Sigmoid colon (tissue), 7 donors: ENCODE measurements around the gene WBP11. TPM values are rescaled to one million over a fixed set of nuclear protein-coding genes. Genes with fewer than 3 reads are reported as not detected.

Source experiments
- DNase-seq: peaks from one replicate; pipeline ENCODE4 v3.0.0-alpha.2; 2019
- H3K27ac ChIP-seq, 4 donors: fragments of 200-600 bp; sonication (generic); one replicate each; pipeline ENCODE4 v1.5.1; 2016 to 2019; ENCODE audit warnings: mild to moderate bottlenecking in 1 of 4
- H3K27me3 ChIP-seq, 3 donors: fragments of 200-600 bp; sonication (generic); one replicate each; pipeline ENCODE4 v1.5.1; 2019; ENCODE audit warnings: mild to moderate bottlenecking in 1 of 3
- H3K36me3 ChIP-seq, 4 donors: fragments of 200-600 bp; sonication (generic); one replicate each; pipeline ENCODE4 v1.5.1; 2016 to 2019
- H3K4me1 ChIP-seq, 4 donors: fragments of 200-600 bp; sonication (generic); one replicate each; pipeline ENCODE4 v1.5.1; 2017 to 2019
- H3K4me3 ChIP-seq, 4 donors: fragments of 200-600 bp; sonication (generic); one replicate each; pipeline ENCODE4 v1.5.1; 2017 to 2019; ENCODE audit warnings: mild to moderate bottlenecking in 2 of 4, moderate library complexity in 1 of 4
- H3K9me3 ChIP-seq, 4 donors: fragments of 200-600 bp in 3 of 4; sonication (generic) in 3 of 4; one replicate each; pipeline versions ENCODE4 v1.5.1 to v1.6.1; 2013 to 2019
- EP300 ChIP-seq, 4 donors: sonication (generic); formaldehyde crosslinking; IDR thresholded peaks; one replicate each; pipeline ENCODE4 v1.6.1; 2017; ENCODE audit warnings: antibody characterized with exemption in 4 of 4
- POLR2A ChIP-seq, 2 donors: fragments of 450-650 bp; IDR thresholded peaks; one replicate each; pipeline ENCODE4 v1.6.1; 2016; ENCODE audit warnings: antibody characterized with exemption in 2 of 2, mild to moderate bottlenecking in 2 of 2, moderate library complexity in 2 of 2
- POLR2AphosphoS5 ChIP-seq, 4 donors: sonication (generic); formaldehyde crosslinking; IDR thresholded peaks; one replicate each; pipeline ENCODE4 v1.6.1; 2017; ENCODE audit warnings: antibody characterized with exemption in 4 of 4
- WGBS, 2 donors: extraction: QIAGEN DNeasy Blood & Tissue Kit; methylation state at CpG; one replicate each; pipeline ENCODE4 v1.1.7; 2013; 5-methylcytosine and 5-hydroxymethylcytosine counted together
- intact Hi-C: fragments of 100-400 bp; cut with DNase I; formaldehyde crosslinking; loops from one replicate; pipeline ENCODE4 v1.15.1; 2023
- polyA plus RNA-seq, 3 donors: library from polyadenylated mRNA; stranded (reverse); fragments of 200-250 nt; gene quantifications; one replicate each; pipeline ENCODE4 v1.2.3, GENCODE V29; 2013
- total RNA-seq, 4 donors: library from RNA; depleted of rRNA; stranded (reverse); fragments of >200 nt; gene quantifications; one replicate each; pipeline ENCODE4 v1.1.0, GENCODE V29; 2016
- TF ChIP-seq, protein P1 (sequence below), 4 experiments: fragments of 450-650 bp in 3 of 4; fragments of 200-600 bp in 1 of 4; IDR thresholded peaks; one replicate each; pipeline ENCODE4 v1.5.1; 2016 to 2019; ENCODE audit warnings: antibody characterized with exemption in 4 of 4, mild to moderate bottlenecking in 3 of 4, moderate library complexity in 2 of 4
- donor health status: healthy with polysubstance abuse.
- donor health status: Bipolar disorder and iron deficiency.
- donor health status: healthy.

Gene WBP11
- total and polyA plus RNA-seq, 7 donors = 13.2 to 24.1 (median 16.6) TPM

DNA sequence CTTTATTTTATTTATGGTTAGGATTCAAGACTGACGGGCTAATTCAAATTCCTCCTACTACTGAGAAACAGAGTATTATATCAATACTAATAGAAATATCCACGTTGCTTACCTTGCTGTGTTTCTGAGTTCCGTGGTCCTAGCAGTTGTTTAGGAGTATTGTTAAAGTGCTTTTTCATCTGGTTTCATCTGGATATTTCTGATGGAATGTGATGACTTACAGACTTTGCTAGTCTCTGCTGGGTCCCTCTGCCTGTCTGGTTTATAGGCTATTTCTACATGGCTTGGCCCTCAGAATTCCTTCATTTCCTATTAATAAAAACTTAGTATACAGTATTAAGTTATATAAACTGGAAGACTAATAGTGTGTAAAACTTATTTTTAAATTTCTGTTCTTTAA lies 10.7 kb upstream of the WBP11 start, which contains the start of gene SMCO3:
TSS of gene SMCO3 (minus strand) at position 169 of the 400 bp plus-strand sequence. CDS start 7,502 bp downstream, outside the sequence.
- DNase-seq = no peak
- Histone ChIP-seq H3K27me3 (no peaks in the 10 kb centered on the region), H3K27ac (no peak within 1 kb of the TSS), H3K9me3 (no peaks in the 10 kb centered on the region), H3K4me1 (no peaks in the 10 kb centered on the region), H3K4me3 (peak within 1 kb of the TSS in 1 of 4 donors; percentile 8), H3K36me3 (no peaks in the 10 kb centered on the region)
- intact Hi-C loops = no loop called here
- TF ChIP-seq EP300 (IDR thresholded peaks at IDR 0.05) = no peak
- WGBS, 2 donors = 79 to 85% methylated on average over 3 of the region's 3 CpGs

DNA sequence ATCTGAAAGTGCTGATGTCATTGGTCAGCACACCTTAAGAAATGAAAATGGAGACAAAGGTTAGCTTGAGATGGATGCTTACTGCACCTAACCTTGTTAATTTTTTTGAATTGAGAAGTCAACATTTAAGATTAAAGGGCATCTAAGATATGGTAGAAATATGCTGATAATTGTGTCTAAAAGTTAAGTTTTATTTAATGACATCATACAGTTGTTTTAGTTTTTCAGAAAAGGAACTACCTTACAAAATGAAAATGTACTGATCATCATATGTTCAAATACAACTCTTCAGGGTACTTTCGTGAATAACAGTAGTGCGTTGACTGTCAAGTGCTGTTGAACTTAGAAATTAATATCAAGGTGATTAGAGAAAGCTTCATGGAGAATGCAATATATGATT lies 8.2 kb upstream of the WBP11 start:
- no peak overlapping the region for H3K27ac ChIP-seq

DNA sequence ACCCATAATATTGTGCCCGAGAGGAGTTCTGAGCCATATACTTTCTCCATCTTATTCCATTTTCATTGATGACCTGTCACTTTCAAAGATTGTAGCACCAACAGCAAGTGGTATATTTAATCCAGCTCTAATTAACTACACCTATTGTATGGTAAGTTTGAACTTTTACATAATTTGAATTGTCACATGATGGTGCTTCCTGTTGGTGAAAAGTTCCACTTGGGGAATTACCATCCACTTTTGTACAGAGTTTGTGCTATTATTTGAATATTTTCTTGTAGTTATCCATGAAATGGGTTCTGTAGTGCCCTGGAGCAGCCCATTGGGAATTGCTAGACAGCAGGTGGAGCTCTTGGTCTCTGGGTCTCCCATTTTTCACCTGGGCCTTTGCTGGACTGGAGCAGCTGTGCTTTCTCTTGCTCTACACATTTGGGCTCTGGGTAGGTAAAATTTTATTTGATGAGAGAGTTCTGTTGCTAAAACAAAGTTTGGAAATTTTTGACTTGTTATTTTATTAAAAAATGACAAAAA lies 7.7 kb upstream of the WBP11 start:
- no peaks in the 10 kb centered on the region for H3K4me1 ChIP-seq
- 94 to 95% methylated on average over 1 of the region's 1 CpG for WGBS, 2 donors

More for the DNA sequence above, 8.2 kb upstream of the WBP11 start:
- Histone ChIP-seq H3K4me1 (no peaks in the 10 kb centered on the region), H3K4me3 (no peak overlapping the region), H3K36me3 (no peaks in the 10 kb centered on the region), H3K9me3 (no peaks in the 10 kb centered on the region), H3K27me3 (no peaks in the 10 kb centered on the region)
- intact Hi-C loops = no loop called here
- TF ChIP-seq, protein P1, sequence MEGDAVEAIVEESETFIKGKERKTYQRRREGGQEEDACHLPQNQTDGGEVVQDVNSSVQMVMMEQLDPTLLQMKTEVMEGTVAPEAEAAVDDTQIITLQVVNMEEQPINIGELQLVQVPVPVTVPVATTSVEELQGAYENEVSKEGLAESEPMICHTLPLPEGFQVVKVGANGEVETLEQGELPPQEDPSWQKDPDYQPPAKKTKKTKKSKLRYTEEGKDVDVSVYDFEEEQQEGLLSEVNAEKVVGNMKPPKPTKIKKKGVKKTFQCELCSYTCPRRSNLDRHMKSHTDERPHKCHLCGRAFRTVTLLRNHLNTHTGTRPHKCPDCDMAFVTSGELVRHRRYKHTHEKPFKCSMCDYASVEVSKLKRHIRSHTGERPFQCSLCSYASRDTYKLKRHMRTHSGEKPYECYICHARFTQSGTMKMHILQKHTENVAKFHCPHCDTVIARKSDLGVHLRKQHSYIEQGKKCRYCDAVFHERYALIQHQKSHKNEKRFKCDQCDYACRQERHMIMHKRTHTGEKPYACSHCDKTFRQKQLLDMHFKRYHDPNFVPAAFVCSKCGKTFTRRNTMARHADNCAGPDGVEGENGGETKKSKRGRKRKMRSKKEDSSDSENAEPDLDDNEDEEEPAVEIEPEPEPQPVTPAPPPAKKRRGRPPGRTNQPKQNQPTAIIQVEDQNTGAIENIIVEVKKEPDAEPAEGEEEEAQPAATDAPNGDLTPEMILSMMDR (IDR thresholded peaks at IDR 0.05) = no peak
- TF ChIP-seq EP300 (IDR thresholded peaks at IDR 0.05) (no peak), POLR2AphosphoS5 (IDR thresholded peaks at IDR 0.05) (no peak), POLR2A (IDR thresholded peaks at IDR 0.05) (no peak)
- no peak for DNase-seq
- 94 to 96% methylated on average over 2 of the region's 2 CpGs for WGBS, 2 donors

DNA sequence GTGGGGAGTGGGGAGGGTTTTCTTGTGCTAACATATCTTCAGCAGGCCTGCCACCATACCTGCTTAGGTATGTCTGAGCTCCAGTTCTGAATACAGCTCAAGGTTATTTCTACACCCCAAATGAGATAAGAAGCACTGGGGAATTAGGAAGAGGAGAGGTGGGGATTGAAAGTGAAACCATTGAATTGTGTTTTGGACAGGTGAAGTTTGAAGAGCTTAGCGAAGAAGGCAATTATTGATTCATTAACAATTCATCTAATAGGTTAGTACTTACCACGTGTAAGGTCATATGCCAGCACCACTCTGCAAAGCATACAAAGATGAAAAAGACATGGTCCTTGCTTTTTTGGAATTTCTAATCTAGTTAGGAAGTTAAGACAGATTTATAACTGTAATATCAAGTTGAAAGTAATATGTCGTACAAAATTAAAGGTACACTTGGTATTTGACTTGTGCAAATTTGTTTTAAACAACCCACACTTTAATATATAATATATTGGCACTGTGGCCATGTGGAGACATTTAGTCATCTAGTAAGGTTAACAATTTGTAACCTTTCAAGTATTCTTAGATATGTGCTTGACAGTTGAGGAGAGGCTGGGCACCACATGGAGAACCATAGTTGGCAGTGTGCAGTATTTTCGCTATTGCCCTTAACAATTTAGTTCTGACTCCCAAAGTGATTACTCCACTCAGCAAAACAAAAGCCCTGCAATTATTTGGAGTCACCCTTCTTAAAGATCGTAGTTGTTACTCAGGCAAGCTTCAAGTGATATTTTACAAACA lies 7.1 kb upstream of the WBP11 start:
- Histone ChIP-seq H3K4me3 (no peak overlapping the region), H3K27me3 (no peaks in the 10 kb centered on the region), H3K36me3 (no peaks in the 10 kb centered on the region), H3K9me3 (no peaks in the 10 kb centered on the region), H3K4me1 (no peaks in the 10 kb centered on the region), H3K27ac (no peak overlapping the region)
- intact Hi-C loops = no loop called here
- DNase-seq = no peak
- TF ChIP-seq POLR2AphosphoS5 (IDR thresholded peaks at IDR 0.05) = no peak
- TF ChIP-seq EP300 (IDR thresholded peaks at IDR 0.05) = no peak
- TF ChIP-seq, protein P1 (IDR thresholded peaks at IDR 0.05) = no peak
- TF ChIP-seq POLR2A (IDR thresholded peaks at IDR 0.05) = no peak
- WGBS, 2 donors = 84 to 89% methylated on average over 5 of the region's 5 CpGs

More for the DNA sequence above, 7.7 kb upstream of the WBP11 start:
- intact Hi-C loops = no loop called here
- Histone ChIP-seq H3K4me3 (no peak overlapping the region), H3K36me3 (no peaks in the 10 kb centered on the region), H3K9me3 (no peaks in the 10 kb centered on the region), H3K27me3 (no peaks in the 10 kb centered on the region), H3K27ac (no peak overlapping the region)
- DNase-seq = no peak
- no peak for TF ChIP-seq EP300 (IDR thresholded peaks at IDR 0.05)
- TF ChIP-seq, protein P1 (IDR thresholded peaks at IDR 0.05) = no peak
- no peak for TF ChIP-seq POLR2A (IDR thresholded peaks at IDR 0.05)
- no peak for TF ChIP-seq POLR2AphosphoS5 (IDR thresholded peaks at IDR 0.05)

DNA sequence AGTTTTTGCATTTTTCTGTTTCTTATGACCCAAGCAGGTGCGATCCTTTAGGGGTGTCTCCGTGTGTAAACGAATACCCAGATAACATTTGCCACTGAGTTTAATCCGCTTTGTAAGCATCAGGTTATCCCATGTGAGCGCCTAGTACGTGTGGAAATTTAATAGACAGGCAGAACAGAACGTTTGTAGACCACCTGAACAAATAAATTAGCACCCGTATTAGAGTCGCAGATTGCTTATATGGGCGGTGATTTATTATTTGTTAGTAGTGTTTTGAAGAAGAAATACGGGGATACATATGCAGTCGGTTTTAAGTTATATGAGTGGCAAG lies 517 bp upstream of the WBP11 start:
- Histone ChIP-seq H3K4me3 (peak overlapping the region; percentile 63 to 84 (median 77)), H3K27me3 (no peaks in the 10 kb centered on the region), H3K27ac (peak overlapping the region; percentile 81 to 97 (median 92)), H3K4me1 (peaks cover 0 to 19% (median 16%) of the 10 kb centered on the region in 4 donors), H3K36me3 (peaks cover 0 to 9% (median 0%) of the 10 kb centered on the region in 4 donors), H3K9me3 (no peaks in the 10 kb centered on the region)
- no peak for DNase-seq
- 0% methylated on average over 12 of the region's 12 CpGs for WGBS, 2 donors
- intact Hi-C loops = loop anchor here (2.0 kb wide), 1 partner anchor 29 kb away; a partner anchor contains a TSS
- TF ChIP-seq EP300 (IDR thresholded peaks at IDR 0.05) = no peak
- no peak for TF ChIP-seq POLR2A (IDR thresholded peaks at IDR 0.05)
- TF ChIP-seq POLR2AphosphoS5 (IDR thresholded peaks at IDR 0.05) = no peak
- TF ChIP-seq, protein P1 (IDR thresholded peaks at IDR 0.05) = no peak
